HG02678 (cell line): ENCODE data around the gene DDB1.

Experiments used
- ATAC-seq: cut with Tn5 transposase; IDR thresholded peaks from one replicate; pipeline ENCODE4 v1.9.1; 2021; ENCODE audit warnings: mild to moderate bottlenecking, moderate library complexity; ENCODE audit not compliant: unreplicated experiment

DDB1 gene

DNA sequence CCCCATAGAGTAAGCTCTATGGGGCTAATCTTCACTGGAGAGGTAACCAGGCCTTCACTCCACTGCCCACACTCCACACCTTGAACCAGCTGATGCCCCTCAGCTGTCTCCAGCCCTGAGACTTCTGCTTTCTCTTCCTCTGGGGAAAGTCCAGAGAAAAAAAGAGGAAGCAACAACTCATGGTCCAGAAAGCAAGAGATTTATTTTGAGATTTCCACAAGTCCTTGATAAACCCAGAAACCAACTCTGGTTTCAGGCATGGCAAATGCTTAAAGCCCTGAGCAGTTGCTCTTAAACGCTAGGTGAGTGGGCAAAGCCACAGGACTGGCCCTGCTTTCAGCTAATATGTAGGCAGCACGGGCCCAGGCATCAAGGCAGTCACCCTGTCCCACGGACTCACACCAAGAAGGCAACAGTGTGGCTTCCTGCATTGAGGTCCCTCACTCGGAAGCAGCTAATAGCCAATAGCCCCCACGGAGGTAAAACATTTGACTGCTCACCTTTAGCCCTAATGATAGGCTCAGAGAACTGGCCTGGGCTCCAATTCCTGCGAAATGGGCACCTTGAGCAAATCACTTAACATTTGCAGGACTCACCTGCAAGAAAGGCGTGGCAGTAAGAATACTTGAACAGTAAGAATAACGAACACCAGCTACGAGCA lies 24.5 kb upstream of the DDB1 start:
- ATAC-seq = peak; percentile 44

DNA sequence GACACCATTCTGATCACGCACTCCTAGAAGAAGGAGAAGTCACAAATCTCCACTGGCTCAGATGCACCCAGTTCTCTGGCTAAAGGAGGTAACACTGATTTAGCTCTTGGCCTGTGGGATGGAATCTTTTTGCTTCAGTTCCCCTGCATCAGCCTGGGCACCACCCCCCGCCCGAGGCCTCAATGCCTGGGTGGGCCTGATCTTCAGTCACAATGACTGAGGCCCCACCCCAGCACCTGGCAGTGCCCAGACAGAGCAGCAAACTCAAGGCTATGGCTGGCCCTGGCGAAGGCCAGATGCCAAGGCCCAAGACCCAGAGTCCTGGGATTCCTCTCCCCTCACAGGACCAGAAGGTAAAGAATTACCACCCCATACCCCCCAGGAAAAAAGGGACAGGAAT lies 23.8 kb upstream of the DDB1 start:
- ATAC-seq = no peak

DNA sequence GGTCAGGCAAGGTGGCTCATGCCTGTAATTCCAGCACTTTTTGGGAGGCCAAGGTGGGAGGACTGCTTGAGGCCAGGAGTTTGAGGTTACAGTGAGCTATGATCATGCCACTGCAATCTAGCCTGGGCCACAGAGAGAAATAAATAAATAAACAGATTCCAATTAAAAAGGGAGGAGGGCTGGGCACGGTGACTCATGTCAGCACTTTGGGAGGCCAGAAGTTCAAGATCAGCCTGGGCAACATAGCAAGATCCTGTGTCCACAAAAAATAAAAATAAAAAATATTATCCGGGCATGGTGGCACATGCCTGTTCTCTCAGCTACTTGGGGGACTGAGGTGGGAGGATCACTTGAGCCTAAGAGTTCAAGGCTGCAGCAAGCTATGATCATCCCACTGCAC lies 21.3 kb upstream of the DDB1 start:
- no peak for ATAC-seq

DNA sequence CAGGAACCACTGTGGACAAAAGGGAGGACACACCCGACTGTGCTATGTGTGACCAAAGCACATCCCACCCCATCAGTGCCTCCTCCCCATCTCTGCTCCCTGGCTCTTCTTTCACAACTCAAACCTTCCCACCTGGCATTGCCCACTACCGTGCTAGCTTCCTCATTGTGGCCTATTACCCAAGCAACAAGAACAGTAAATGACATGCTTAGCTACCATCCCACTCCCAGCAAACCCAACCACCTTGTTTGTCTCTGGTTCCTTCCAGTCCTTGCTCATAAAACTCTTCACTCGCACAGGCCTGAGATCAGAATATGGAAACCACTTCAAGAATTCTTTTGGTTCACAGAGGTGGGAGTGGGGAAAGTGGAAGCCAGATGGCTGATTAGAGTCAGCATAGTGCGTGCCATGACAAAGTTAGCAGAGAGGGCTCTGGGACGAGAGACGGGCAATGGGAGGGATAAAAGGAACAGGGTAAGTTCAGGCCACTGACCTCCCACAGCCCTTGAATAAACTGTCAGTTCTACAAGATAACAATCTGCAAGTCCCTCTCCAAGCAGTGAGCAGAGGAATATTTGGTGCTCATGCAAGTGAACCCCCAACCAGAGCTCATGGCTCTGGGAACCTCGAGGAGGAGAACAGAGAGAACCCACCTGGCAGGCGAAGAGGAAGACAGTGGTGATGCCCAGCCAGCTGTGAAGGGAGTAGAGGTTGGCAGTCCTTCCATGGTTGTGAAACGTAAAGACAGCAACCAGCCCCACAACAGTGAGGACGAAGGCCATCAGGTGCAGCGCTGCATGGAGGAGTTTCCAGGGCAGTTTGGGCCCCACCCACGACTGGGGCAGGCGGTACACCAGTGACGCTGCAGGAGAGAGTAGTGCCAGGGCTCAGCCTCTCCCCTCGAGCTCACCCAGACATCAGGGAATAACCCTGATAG lies 20.5 kb upstream of the DDB1 start:
- ATAC-seq = no peak

DNA sequence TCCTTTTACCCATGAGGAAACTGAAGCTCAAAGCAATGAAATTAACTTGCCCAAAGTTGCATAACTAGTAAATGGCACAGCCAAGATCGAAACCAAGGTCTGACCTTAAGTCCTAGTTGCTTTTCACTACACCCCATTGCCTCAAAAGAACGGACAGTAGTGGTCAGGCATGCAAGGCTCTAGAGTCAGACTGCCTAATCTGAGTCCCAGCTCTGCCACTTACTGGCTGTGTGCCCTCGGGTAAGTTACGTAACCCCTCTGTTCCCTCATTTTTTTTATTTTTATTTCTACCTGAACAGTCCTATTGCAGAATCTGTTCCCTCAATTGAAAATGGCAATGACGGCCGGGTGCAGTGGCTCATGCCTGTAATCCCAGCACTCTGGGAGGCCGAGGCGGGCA lies 19.1 kb upstream of the DDB1 start:
- ATAC-seq = no peak

DNA sequence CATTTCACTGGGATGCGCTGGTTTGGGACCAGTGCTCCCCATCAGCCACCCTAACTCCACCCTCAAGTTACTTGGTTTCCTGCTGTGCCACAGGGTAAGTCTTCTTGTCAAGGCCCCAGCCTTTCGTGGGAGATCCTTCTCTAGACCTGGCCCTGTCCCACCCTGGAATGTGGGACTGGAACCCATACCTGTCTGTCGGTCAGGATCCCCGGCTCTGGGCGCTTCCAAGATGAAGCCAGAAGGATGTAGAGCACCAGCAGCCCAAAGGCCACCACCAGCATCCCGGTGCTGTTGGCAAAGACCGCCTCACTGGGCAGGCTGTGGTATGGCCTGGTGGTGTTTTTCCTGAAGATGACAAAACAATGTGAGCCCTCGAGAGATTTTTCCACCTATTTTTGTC lies 17.9 kb upstream of the DDB1 start:
- no peak for ATAC-seq

DNA sequence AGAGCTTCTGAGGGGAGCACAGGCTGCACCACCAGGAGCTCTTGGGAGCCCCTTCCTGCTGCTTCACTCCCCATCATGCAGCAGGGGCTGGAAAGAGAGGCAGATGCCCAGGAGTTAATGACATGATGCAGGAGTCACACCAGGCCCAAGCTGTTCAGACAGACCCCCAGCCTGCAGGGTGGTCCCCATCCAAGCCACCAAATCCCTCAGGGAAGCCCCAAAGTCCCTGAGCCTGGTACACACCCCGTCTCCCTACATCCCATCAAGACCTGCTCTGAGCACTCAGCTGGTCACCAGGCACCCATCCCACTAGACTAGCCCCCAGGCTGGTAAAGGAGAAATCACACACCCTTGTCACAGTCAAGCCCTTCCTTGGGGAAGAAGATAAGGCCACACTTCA lies 17.4 kb upstream of the DDB1 start:
- ATAC-seq = no peak

DNA sequence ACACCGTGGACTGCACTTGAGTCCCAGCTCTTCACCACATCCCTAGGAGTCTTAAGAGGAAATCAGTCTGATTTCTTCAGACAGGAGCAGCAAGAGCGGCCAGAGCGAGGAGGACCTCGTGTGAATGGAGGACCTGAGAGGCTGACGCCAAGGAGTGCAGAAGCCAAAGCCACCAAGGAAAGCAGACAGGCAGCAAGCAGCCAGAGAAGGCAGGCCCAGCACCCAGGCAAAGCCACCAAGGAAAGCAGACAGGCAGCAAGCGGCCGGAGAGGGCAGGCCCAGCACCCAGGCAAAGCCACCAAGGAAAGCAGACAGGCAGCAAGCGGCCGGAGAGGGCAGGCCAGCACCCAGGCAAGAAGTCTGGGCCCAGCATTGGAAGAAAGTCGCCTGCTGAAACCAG lies 17.0 kb upstream of the DDB1 start:
- ATAC-seq = no peak

DNA sequence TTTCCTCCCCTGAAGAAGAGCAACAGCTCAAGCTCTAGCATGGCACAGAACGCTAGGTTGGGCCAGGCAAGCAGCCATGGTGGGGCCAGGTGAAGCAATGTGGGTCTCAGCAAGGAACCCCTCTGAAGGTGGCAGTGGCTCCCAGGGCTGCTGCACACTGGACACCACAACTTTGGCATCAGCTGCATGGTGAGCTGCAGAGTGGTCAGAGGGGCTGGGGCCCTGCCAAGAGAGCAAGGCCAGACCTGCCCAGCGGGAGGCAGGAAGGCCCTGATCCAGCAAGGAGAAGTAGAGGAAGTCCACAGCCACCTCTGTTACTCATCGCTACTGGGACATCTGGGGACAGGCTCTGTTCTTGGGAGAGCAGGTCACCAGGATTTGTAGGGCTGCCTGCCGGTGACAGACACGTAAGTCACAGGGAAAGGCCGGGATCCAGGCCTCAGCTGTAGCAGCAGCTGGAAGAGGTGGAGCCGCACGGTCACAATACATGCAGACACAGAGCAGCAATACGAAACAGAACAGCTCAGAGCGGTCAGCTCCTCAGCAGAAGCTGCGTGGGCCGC lies 16.4 kb upstream of the DDB1 start:
- ATAC-seq = no peak

DNA sequence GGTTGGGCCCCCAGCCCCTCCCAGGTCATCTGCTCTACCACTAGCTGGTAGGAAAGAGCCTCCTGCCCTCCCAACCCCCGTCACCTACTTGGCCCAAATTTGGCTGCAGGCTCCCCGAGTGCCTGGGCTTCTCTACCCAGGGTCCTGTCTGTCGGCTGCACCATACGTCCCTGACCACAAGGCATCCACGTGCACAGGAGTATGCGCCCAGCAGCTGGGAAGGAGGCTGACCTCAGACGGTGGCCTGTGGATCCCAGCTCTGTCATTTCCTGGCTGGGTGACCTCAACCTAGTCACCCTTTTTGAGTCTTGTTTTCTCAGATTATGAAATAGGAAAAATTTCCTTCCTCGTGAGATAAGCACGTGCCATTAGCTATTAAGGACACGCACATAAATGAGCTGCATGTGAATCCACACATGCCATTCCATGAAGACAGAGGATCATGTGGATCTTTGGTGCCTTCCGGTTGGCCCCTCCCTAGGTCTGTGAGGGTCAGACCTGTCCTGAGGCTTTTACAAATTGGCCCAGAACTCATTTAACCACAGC lies 15.1 kb upstream of the DDB1 start:
- no peak for ATAC-seq

DNA sequence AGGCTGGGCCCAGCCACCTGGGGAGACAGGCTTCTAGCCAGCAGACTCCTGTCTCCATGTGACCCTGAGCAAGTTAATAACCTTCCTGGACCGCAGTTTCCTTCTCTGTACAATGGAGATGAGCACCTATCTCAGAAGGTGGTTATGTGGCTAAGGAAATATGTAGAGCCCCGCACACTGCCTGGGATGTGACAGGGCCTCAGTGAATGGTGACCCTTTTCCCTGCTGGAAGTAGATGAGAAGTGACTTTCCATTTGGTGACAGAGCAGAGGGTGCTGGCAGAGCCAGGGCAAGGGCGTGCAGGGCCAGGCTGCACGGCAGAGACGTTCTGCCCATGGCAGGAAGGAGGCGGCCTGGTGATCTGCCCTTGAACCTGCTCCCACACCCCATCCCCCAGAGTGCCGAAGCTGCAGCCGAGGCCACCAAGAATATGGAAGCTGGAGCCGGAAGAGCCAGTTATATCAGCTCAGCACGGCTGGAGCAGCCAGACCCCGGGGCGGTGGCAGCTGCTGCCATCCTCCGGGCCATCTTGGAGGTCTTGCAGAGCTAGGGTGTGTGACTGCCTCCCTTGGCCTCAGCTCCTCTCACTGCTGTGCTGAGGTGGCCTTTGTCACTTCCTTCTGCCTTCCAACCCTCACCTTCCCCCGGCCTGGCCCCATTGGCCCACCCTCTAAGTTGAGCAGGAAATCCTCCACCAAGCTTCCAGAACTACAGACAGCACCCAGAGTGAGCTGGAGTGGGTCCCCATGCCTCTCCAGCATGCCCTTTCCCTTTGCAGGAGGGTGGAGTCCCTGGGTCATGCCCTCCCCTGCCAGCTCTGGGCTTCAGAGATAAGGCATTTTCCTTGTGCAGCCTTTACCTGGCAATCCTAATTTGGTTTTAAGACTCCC lies 13.3 kb upstream of the DDB1 start:
- no peak for ATAC-seq

DNA sequence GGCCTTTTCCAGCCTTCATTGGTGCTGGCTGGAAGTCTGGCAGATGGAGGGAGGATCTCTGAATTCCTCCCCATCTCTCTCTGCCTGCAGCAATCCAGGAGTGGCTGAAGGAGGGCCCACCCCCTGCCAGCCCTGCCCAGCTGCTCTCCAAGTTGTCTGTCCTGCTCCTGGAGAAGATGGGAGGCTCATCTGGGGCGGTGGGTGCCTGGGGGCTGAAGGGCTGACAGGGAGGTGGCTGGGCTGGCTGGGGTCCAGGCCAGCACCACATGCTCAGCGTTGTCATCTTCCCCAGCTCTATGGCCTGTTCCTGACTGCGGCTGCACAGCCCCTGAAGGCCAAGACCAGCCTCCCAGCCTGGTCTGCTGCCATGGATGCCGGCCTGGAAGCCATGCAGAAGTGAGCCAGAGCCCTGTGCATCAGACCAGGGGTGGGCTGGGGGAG lies 12.3 kb upstream of the DDB1 start:
- ATAC-seq = no peak

DNA sequence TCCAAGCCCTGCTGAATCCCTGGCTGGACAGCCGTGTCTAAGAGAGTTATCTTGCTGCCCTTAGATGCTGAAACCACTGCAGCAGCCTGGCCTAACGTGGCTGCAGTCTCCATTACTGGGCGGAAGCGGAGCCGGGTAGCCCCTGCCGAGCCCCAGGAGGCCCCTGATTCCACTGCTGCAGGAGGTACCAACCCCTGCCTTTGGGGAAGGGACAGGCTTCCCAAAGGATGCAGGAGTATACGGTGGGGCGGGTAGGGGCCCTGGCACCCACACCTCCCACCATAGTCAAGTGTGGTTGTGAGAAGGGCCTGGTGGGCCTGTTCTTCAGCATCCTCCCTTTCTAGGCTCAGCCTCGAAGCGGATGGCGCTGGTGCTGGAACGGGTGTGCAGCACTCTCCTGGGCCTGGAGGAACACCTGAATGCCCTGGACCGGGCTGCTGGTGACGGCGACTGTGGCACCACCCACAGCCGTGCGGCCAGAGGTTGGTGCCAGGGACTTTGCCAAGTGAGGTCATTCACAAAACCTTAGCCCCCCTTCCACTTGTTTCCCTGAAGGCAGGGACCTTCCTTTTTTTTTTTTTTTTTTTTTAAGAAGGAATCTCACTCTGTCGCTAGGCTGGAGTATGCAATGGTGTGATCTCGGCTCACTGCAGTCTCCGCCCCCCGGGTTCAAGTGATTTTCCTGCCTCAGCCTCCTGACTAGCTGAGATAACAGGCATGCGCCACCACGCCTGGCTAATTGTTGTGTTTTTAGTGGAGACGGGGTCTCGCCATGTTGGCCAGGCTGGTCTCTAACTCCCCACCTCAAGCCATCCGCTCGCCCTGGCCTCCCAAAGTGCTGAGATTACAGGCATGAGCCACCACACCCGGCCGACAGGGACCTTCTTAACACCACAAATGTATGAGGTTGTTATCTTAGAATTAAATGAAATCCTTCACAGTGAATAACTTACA lies 11.2 kb upstream of the DDB1 start:
- no peak for ATAC-seq

DNA sequence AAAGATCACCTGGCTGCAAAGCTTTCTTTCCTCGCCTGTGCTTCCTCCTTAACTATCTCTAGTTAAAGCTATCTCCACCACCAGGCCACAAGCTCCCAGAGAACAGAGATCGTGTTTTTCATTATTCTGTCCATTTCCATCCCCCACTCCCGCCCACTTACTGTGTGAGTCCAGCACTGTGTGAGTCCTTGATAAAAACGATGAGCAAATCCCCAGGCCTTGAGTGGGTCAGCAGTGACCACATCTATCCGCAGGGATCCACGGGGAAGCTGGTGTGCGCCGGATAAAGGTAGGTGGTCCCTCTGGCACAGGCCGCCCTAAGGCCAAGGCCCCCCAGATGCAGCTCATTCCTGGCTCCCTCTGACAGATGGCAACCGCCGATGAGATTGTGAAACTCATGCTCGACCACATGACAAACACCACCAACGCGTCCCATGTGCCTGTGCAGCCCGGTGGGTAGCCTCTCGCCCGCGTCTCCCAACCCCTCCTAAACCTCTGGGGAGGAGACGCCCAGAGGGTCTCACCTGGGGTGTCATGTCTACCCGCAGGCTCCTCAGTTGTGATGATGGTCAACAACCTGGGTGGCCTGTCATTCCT lies 9.4 kb upstream of the DDB1 start:
- ATAC-seq = no peak

DNA sequence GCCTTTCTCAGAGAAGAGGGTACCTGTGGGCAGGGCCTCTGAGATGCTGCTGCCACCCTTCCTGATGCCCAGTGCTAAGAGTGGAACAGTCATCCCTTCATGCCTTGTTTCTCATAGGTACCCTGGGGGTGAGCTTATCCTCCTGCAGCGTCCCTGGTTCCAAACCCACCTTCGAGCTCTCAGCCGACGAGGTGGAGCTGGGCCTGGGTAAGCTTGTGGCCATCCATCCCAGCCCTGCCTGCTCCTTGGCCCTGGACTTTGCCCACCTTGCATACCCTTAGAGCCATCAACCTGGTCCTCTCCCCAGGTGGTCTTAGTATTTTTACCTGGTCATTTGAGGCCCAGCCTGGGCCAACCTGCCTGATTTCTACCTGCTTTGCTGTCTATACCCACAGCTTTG lies 8.8 kb upstream of the DDB1 start:
- ATAC-seq = no peak

DNA sequence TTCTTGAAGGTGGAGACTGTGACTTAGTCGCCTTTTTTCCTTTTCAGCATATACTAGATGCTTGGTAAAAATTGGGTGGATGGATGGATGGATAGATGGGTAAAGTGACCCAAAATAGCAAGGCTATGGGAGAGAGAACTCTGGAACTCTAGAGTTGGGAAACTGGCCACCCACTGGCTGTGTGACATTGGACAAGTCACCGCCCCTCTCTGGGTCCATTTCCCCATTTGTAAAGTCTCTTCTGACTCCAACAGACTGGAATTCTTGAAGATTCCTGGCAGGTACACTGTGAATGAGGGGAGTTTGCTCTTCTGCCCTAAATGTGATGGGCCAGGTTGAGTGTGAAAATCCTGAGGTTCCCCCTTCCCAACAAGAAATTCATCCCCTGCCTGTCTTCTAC lies 8.1 kb upstream of the DDB1 start:
- ATAC-seq = no peak

DNA sequence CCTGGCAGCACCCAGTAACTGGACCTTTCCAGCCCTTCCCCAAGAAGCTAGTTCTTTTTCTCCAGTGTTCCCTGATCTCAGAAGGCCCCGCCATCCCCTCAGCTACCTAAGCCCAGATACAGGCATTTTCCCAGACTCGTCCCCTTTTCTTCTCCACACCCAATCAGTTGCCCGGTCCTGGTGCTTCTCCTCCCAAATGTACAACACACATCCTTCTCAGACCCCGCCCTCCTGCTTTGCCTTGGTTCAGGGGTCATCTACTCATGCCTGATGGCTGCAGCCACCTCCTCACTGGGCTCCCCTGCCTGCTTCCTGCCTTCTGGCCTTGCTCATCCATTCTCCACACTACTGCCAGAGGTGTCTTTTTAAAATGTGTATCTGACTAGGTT lies 6.6 kb upstream of the DDB1 start:
- ATAC-seq = no peak

DNA sequence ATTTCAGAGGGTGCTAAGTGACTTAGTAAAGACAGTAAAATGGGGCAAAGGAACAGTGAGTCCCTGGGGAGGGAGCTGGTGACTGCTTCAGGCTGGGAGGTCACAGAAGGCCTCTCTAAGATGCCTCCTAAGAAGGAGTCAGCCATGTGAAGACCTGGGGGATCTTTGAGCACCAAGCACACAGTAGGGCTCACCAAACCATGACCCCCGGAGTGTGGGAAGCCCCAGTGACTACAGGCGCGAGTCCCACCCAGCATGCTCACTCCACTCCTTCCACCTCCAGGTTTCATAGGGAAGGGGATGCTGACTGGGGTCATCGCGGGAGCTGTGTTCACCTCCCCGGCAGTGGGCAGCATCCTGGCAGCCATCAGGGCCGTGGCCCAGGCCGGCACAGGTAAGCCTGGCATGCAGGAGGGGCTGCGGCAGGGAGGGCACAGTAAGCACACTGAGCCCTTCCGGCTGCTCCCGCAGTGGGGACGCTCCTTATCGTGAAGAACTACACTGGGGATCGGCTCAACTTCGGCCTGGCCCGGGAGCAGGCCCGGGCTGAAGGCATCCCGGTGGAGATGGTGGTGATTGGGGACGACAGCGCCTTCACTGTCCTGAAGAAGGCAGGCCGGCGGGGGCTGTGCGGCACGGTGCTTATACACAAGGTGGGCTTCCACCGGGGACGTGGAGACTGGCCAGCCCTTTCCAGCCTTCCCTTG lies 6.0 kb upstream of the DDB1 start:
- ATAC-seq = no peak
